ENCODE data around the gene MYO1H.

The MYO1H gene

DNA sequence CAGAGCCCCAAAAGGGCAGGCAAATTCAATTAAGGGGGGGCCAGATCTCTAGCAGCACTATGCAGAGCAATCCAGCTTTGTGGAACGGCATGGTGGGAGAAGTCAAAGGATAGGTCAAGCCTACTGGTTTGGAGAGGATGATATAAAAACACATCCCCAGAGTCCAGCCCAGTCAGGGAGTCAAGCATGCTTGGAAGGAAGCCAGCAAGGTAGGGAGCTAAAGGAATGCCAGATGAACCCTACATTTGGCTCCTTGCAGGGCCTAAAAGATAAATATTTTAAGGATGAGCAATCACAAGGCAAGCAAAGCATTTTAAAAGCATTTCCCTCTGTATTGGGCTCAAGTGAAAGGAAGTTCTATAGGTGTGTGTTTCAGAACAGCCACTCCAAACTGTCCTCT, 108.0 kb downstream of the MYO1H start:
- Histone ChIP-seq H3K27ac (no peak overlapping the region), H3K4me2 (no peak overlapping the region), H4K20me1 (peaks cover 54% of the 10 kb centered on the region), H3K36me3 (peaks cover 100% of the 10 kb centered on the region), H3K4me1 (peaks cover 1% of the 10 kb centered on the region), H3K4me3 (no peak overlapping the region), H3K9me3 (no peaks in the 10 kb centered on the region), H3K27me3 (no peaks in the 10 kb centered on the region), H3K9ac (no peak overlapping the region)
- TF ChIP-seq Cebpa-rat (IDR thresholded peaks at IDR 0.05), result no peak

DNA sequence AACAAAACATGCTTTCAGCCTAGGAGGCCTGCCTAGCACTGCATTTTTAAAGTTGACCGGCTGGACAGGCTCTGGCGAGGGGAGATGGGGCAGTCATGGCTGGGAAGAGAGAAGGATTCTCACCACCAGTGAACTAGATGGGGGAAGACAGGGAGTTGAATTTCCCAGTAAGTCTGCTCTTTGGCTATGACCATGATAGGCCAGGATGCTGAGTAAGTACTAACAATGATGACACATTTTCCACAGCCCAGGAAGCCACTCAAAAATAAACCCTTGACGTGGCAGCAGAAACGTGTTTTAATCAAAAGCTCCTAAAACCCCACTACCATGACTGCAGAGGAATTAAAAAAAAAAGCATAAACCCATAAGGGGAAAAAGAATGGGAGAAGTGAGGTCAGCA, 110.4 kb downstream of the MYO1H start:
- Histone ChIP-seq H3K4me2 (no peak overlapping the region), H4K20me1 (peaks cover 67% of the 10 kb centered on the region), H3K9ac (no peak overlapping the region), H3K36me3 (peaks cover 90% of the 10 kb centered on the region), H3K4me1 (peaks cover 25% of the 10 kb centered on the region), H3K27ac (no peak overlapping the region), H3K4me3 (no peak overlapping the region), H3K27me3 (no peaks in the 10 kb centered on the region), H3K9me3 (no peaks in the 10 kb centered on the region)
- no peak for TF ChIP-seq Cebpa-rat (IDR thresholded peaks at IDR 0.05)

- Histone ChIP-seq H3K9me3 (no peaks in the 10 kb centered on the region), H3K4me2 (no peak overlapping the region), H3K27me3 (no peaks in the 10 kb centered on the region), H3K4me3 (no peak overlapping the region), H3K27ac (no peak overlapping the region), H3K36me3 (peaks cover 90% of the 10 kb centered on the region), H4K20me1 (peaks cover 74% of the 10 kb centered on the region), H3K9ac (no peak overlapping the region), H3K4me1 (peaks cover 32% of the 10 kb centered on the region)
- TF ChIP-seq Cebpa-rat (IDR thresholded peaks at IDR 0.05), result no peak
These were observed 111.1 kb downstream of the MYO1H start for GRCh38 chr12:109458771-109459208.

GRCh38 chr12:109459247-109459646, 111.5 kb downstream of the MYO1H start:
- H3K4me2 ChIP-seq, result no peak overlapping the region
- H3K4me3 ChIP-seq, result no peak overlapping the region
- no peak for TF ChIP-seq Cebpa-rat (IDR thresholded peaks at IDR 0.05)
- H4K20me1 ChIP-seq, result peaks cover 78% of the 10 kb centered on the region
- H3K27me3 ChIP-seq, result no peaks in the 10 kb centered on the region
- H3K36me3 ChIP-seq, result peaks cover 90% of the 10 kb centered on the region
- peaks cover 32% of the 10 kb centered on the region for H3K4me1 ChIP-seq
- H3K9me3 ChIP-seq, result no peaks in the 10 kb centered on the region
- H3K27ac ChIP-seq, result no peak overlapping the region
- H3K9ac ChIP-seq, result no peak overlapping the region

DNA sequence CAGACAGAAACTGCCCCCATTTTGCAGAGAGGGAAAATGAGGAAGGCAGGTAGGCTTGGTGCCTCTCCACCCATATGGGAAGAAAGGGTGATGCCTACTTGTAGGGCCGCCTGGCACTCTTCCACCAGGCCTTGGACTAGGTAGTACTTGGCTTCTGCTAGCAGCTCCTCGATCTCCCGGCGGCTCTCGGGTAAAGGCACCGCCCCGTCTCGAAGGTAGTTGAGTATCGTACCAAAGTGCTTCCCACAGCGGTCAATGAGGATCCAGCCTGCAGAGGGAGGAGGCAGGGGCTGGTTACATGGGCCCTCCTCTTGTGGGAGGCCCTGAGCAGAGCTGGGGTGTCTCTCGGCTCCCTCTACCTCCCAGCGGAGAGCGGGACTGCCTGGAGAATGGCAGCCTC, 112.8 kb downstream of the MYO1H start:
- H3K4me1 ChIP-seq, result peaks cover 32% of the 10 kb centered on the region

GRCh38 chr12:109461049-109461845, 113.5 kb downstream of the MYO1H start:
- Histone ChIP-seq H3K9ac (peak overlapping the region; percentile 50; the same call in 1 of the 2 replicates), H3K27me3 (no peaks in the 10 kb centered on the region), H3K4me1 (peaks cover 32% of the 10 kb centered on the region), H3K4me3 (no peak overlapping the region), H4K20me1 (peaks cover 92% of the 10 kb centered on the region), H3K9me3 (no peaks in the 10 kb centered on the region), H3K4me2 (peak overlapping the region; percentile 63), H3K36me3 (peaks cover 90% of the 10 kb centered on the region), H3K27ac (peak overlapping the region; percentile 76)
- no peak for TF ChIP-seq Cebpa-rat (IDR thresholded peaks at IDR 0.05)

More for the DNA sequence above, 112.8 kb downstream of the MYO1H start:
- Histone ChIP-seq H3K36me3 (peaks cover 90% of the 10 kb centered on the region), H3K27me3 (no peaks in the 10 kb centered on the region), H3K27ac (peak overlapping the region; percentile 76), H3K4me2 (peak overlapping the region; percentile 63; the same call in 1 of the 2 replicates), H4K20me1 (peaks cover 91% of the 10 kb centered on the region), H3K9me3 (no peaks in the 10 kb centered on the region), H3K9ac (no peak overlapping the region), H3K4me3 (no peak overlapping the region)
- no peak for TF ChIP-seq Cebpa-rat (IDR thresholded peaks at IDR 0.05)

- Histone ChIP-seq H3K9ac (no peak overlapping the region; the same call in 1 of the 2 replicates), H3K4me1 (peaks cover 32% of the 10 kb centered on the region), H4K20me1 (peaks cover 97% of the 10 kb centered on the region), H3K4me2 (peak overlapping the region; percentile 63), H3K27ac (peak overlapping the region; percentile 76), H3K27me3 (no peaks in the 10 kb centered on the region), H3K36me3 (peaks cover 90% of the 10 kb centered on the region), H3K4me3 (no peak overlapping the region), H3K9me3 (no peaks in the 10 kb centered on the region)
- no peak for TF ChIP-seq Cebpa-rat (IDR thresholded peaks at IDR 0.05)
These were observed 114.4 kb downstream of the MYO1H start for GRCh38 chr12:109461846-109462756.

DNA sequence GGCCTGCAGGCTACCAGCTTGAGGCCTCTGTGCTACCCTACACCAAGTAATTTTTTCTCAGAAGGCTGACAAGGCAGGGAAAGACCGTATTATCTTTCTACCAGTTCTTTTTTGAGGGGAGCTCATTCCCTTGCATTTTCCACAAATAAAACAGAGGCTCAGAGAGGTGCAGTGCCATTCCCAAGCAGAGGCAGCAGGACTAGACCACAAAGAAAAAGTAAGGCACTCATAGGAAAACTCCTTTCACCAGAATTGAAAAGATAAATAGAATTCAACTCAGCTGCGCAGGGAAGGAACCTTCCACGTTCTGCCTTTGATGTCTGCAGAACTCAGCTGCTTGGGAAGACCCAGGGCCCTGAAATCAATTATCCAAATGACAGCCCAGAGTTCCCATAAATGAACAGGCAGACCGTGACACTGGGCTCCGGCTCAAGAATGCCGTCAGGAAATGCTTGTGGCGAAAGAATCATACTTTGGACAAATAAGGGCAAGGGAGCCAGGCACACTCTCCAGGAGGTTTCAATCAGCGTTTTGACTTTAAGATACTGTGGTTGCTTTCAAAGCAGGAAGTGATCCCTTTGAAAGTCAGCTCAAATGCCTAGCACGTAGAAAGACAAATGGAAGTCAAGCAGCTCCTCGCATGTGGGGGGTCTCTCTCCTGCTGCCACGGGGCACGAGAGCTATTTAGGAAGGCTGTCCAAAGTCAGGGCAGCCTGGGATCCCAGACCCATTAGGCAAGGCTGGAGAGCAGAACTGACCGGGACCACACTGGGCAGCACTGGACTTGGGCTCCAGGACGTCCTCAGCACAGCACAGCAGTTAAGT, 115.4 kb downstream of the MYO1H start:
- Histone ChIP-seq H3K36me3 (peaks cover 90% of the 10 kb centered on the region), H4K20me1 (peaks cover 99% of the 10 kb centered on the region), H3K4me1 (peaks cover 32% of the 10 kb centered on the region), H3K27me3 (no peaks in the 10 kb centered on the region), H3K9me3 (no peaks in the 10 kb centered on the region), H3K9ac (peak overlapping the region; percentile 19; the same call in 1 of the 2 replicates), H3K4me2 (no peak overlapping the region), H3K27ac (no peak overlapping the region), H3K4me3 (no peak overlapping the region)
- no peak for TF ChIP-seq Cebpa-rat (IDR thresholded peaks at IDR 0.05)

GRCh38 chr12:109463756-109464155, 116.1 kb downstream of the MYO1H start:
- no peaks in the 10 kb centered on the region for H3K9me3 ChIP-seq
- peaks cover 100% of the 10 kb centered on the region for H4K20me1 ChIP-seq
- peaks cover 88% of the 10 kb centered on the region for H3K36me3 ChIP-seq
- no peak overlapping the region for H3K4me3 ChIP-seq
- H3K4me2 ChIP-seq, result no peak overlapping the region
- H3K4me1 ChIP-seq, result peaks cover 32% of the 10 kb centered on the region
- H3K9ac ChIP-seq, result peak overlapping the region; percentile 19; the same call in 1 of the 2 replicates
- H3K27ac ChIP-seq, result no peak overlapping the region
- H3K27me3 ChIP-seq, result no peaks in the 10 kb centered on the region
- TF ChIP-seq Cebpa-rat (IDR thresholded peaks at IDR 0.05), result no peak
